GM12878 (cell line): ENCODE results near the gene NHERF2. TPM values are rescaled to one million over a fixed set of nuclear protein-coding genes. Genes with fewer than 3 reads are reported as not detected.

Experiments used
- ATAC-seq: fragments of 200-7000 bp; cut with Tn5 transposase; 3 replicates; pipeline ENCODE4 v1.9.1; 2020; ENCODE audit warnings: mild to moderate bottlenecking, moderate library complexity
- BruUV-seq: library from RNA; stranded (reverse); fragments of 400-500 nt; replicated peaks from 2 replicates; lab custom pipeline; 2021; lab: Mats Ljungman, UMichigan
- CTCF ChIA-PET: fragments of 300-600 bp; sonication (Branson Sonifier 250); formaldehyde crosslinking; extraction: SDS; loops from one replicate; lab custom pipeline; 2021; ENCODE audit warnings: inconsistent platforms; lab: Yijun Ruan, JAX
- POLR2A ChIA-PET: fragments of 350-600 bp; formaldehyde crosslinking; extraction: SDS; loops from one replicate; lab custom pipeline; 2021; ENCODE audit warnings: inconsistent platforms; lab: Charles Lee
- RAD21 ChIA-PET: fragments of 300-600 bp; sonication (Branson Sonifier 250); formaldehyde crosslinking; loops from one replicate; lab custom pipeline; 2023; ENCODE audit warnings: antibody characterized with exemption; ENCODE audit not compliant: unreplicated experiment; lab: Charles Lee
- SMC1A ChIA-PET: fragments of 300-600 bp; sonication (Branson Sonifier 250); formaldehyde crosslinking; loops from one replicate; lab custom pipeline; 2023; ENCODE audit not compliant: unreplicated experiment, uncharacterized antibody; lab: Charles Lee
- DNase-seq: peaks from one replicate; pipeline ENCODE4 v3.0.0-alpha.2; 2011; ENCODE audit warnings: low read depth, low spot score
- FAIRE-seq: peaks from 3 replicates; lab custom pipeline; 2011; peaks lifted over from hg19 to GRCh38; lab: Jason Lieb, UNC
- H2AFZ ChIP-seq: 2 replicates; pipeline ENCODE4 v1.6.0; 2011; ENCODE audit warnings: low read depth, low read length, control low read depth; ENCODE audit not compliant: control insufficient read depth
- H3K27ac ChIP-seq: 2 replicates; pipeline ENCODE4 v1.5.1; 2011; ENCODE audit warnings: control low read depth; ENCODE audit not compliant: control insufficient read depth, insufficient read depth
- H3K27me3 ChIP-seq, 2 experiments: replicated peaks in 1 of 2; 2 replicates each; pipeline versions ENCODE4 v1.6.0 to v1.6.1; 2011; ENCODE audit warnings: low read length in 1 of 2; ENCODE audit not compliant: control insufficient read depth in 2 of 2, insufficient read depth in 2 of 2
- H3K36me3 ChIP-seq, 2 experiments: 2 replicates each; pipeline ENCODE4 v1.5.1; 2011; ENCODE audit warnings: low read length in 1 of 2; ENCODE audit not compliant: control insufficient read depth in 2 of 2, insufficient read depth in 2 of 2
- H3K4me1 ChIP-seq: 2 replicates; pipeline ENCODE4 v1.6.1; 2011; ENCODE audit warnings: mild to moderate bottlenecking, low read length, moderate library complexity, mixed read lengths; ENCODE audit not compliant: control insufficient read depth, insufficient read depth
- H3K4me2 ChIP-seq: 2 replicates; pipeline ENCODE4 v1.6.0; 2011; ENCODE audit warnings: control low read depth; ENCODE audit not compliant: control insufficient read depth, insufficient read depth
- H3K4me3 ChIP-seq: fragments of 200-600 bp; sonication (generic); 2 replicates; pipeline ENCODE4 v1.5.1; 2016
- H3K79me2 ChIP-seq: 2 replicates; pipeline ENCODE4 v1.6.0; 2011; ENCODE audit warnings: low read length; ENCODE audit not compliant: control insufficient read depth, insufficient read depth
- H3K9ac ChIP-seq: 2 replicates; pipeline ENCODE4 v1.8.0; 2011; ENCODE audit warnings: low read length, control low read depth, mixed read lengths; ENCODE audit not compliant: control insufficient read depth, insufficient read depth
- H3K9me3 ChIP-seq: replicated peaks from 3 replicates; pipeline ENCODE4 v1.5.1; 2011; ENCODE audit warnings: mild to moderate bottlenecking, low read length; ENCODE audit not compliant: control insufficient read depth, insufficient read depth
- H4K20me1 ChIP-seq: 2 replicates; pipeline ENCODE4 v1.6.0; 2011; ENCODE audit not compliant: control insufficient read depth, insufficient read depth
- CBX3 ChIP-seq: fragments of 200-600 bp; sonication (generic); IDR thresholded peaks from 2 replicates; pipeline ENCODE4 v1.6.1; 2016; ENCODE audit warnings: low read depth, borderline replicate concordance
- CTCF ChIP-seq, 3 experiments: IDR thresholded peaks in 2 of 3; conservative IDR thresholded peaks in 1 of 3; 2 replicates each; pipeline ENCODE4 v1.5.1; 2011; ENCODE audit warnings: low read depth in 3 of 3, low read length in 3 of 3, mild to moderate bottlenecking in 3 of 3, control low read depth in 2 of 3, moderate library complexity in 2 of 3, inconsistent platforms in 1 of 3, mixed read lengths in 1 of 3; ENCODE audit not compliant: control insufficient read depth in 2 of 3, insufficient read depth in 1 of 3; ENCODE audit errors: extremely low read depth in 1 of 3
- PAX5 ChIP-seq: IDR thresholded peaks from 2 replicates; pipeline ENCODE4 v1.6.1; 2011; ENCODE audit warnings: low read depth, low read length, borderline replicate concordance
- ZNF274 ChIP-seq: IDR thresholded peaks from one replicate; pipeline ENCODE4 v1.8.0; 2011; ENCODE audit not compliant: insufficient read length, insufficient read depth
- WGBS: methylation state at CpG from one replicate; pipeline ENCODE4 v1.1.6; 2016; ENCODE audit warnings: low lambda C conversion rate; ENCODE audit not compliant: insufficient replicate concordance, insufficient coverage; ENCODE audit errors: missing lambda C conversion rate; 5-methylcytosine and 5-hydroxymethylcytosine counted together
- in situ Hi-C: fragments of 300-500 bp; cut with MboI; formaldehyde crosslinking; loops from 9 replicates; pipeline ENCODE4 v1.14.3; 2018; ENCODE audit warnings: mixed read lengths
- intact Hi-C: fragments of 100-400 bp; cut with micrococcal nuclease; formaldehyde crosslinking; loops from one replicate; pipeline ENCODE4 v1.14.2; 2022; ENCODE audit not compliant: unreplicated experiment
- polyA plus RNA-seq, 11 experiments: library from polyadenylated mRNA; depleted of rRNA in 4 of 11; unstranded in 6 of 11; stranded (reverse) in 5 of 11; fragments of >200 nt; fragmentation: Nextera tagmentation in 4 of 11; fragmentation: Illumina TruSeq in 1 of 11; extraction: Ambion mirVana in 4 of 11; extraction: Trizol in 1 of 11; gene quantifications; 1 replicate in 1 of 11; 2 replicates in 10 of 11; pipeline versions ENCODE4 v1.2.1 to v1.2.3, GENCODE V29; 2011 to 2016; ENCODE audit warnings: inconsistent platforms in 2 of 11, missing spikeins in 2 of 11, low read depth in 1 of 11
- total RNA-seq, 4 experiments: library from RNA; depleted of rRNA in 3 of 4; stranded (reverse); fragments of >200 nt in 3 of 4; fragmentation: Illumina TruSeq in 1 of 4; extraction: Trizol in 1 of 4; gene quantifications; 2 replicates each; pipeline versions ENCODE4 v1.2.1 to v1.2.3, GENCODE V29; 2013 to 2021
- TF ChIP-seq, protein P1 (sequence below): fragments of 450-650 bp; IDR thresholded peaks from 2 replicates; pipeline ENCODE4 v1.6.1; 2017; ENCODE audit warnings: mild to moderate bottlenecking
- TF ChIP-seq, protein P2 (sequence below): IDR thresholded peaks from 2 replicates; pipeline ENCODE4 v1.6.1; 2012; ENCODE audit warnings: low read depth, low read length, improper control_type of control experiment
- TF ChIP-seq, protein P3 (sequence below): fragments of 450-650 bp; IDR thresholded peaks from 2 replicates; pipeline ENCODE4 v1.6.1; 2017; ENCODE audit warnings: mild to moderate bottlenecking, moderate library complexity

Gene NHERF2
- total and polyA plus RNA-seq, 10 of the 15 experiments (the other 5 are each of a cell fraction or from before 2014, with no cell fraction given): 0.05 to 0.31 (median 0.08) TPM; not detected in 4

- no peaks in the 10 kb centered on the region for H3K79me2 ChIP-seq
- H3K36me3 ChIP-seq: no peaks in the 10 kb centered on the region
- intact Hi-C loops (no loop called here), in situ Hi-C loops (loop anchor here (10.0 kb wide), 1 partner anchor 479 kb away; no protein-coding TSS in a partner anchor)
- CTCF ChIA-PET: interaction anchor here (1.2 to 1.8 kb wide), 3 partner anchors 12 to 236 kb away, joined by 3 to 21 read pairs (median 5); partner anchors contain the start of gene ECI1
- no TSS peak for BruUV-seq
- POLR2A ChIA-PET: no interaction called here
- DNase-seq (no peak), ATAC-seq (no peak), FAIRE-seq (no peak)
- RAD21 ChIA-PET: interaction anchor here (2.4 kb wide), 1 partner anchor 124 kb away, joined by 9 read pairs; no protein-coding TSS in a partner anchor
- H4K20me1 ChIP-seq: no peaks in the 10 kb centered on the region
- 80% methylated on average over 7 of the region's 7 CpGs for WGBS
- no peaks in the 10 kb centered on the region for H3K9me3 ChIP-seq
- no peak overlapping the region for H2AFZ ChIP-seq
- SMC1A ChIA-PET: interaction anchor here (0.5 kb wide), 1 partner anchor 125 kb away, joined by 3 read pairs; no protein-coding TSS in a partner anchor
- no peak overlapping the region for H3K27ac ChIP-seq
- H3K27me3 ChIP-seq: peaks cover 3 to 8% of the 10 kb centered on the region in 2 experiments; a peak in 3 of 4 replicates
- H3K4me1 ChIP-seq: no peaks in the 10 kb centered on the region
- TF ChIP-seq, protein P1, sequence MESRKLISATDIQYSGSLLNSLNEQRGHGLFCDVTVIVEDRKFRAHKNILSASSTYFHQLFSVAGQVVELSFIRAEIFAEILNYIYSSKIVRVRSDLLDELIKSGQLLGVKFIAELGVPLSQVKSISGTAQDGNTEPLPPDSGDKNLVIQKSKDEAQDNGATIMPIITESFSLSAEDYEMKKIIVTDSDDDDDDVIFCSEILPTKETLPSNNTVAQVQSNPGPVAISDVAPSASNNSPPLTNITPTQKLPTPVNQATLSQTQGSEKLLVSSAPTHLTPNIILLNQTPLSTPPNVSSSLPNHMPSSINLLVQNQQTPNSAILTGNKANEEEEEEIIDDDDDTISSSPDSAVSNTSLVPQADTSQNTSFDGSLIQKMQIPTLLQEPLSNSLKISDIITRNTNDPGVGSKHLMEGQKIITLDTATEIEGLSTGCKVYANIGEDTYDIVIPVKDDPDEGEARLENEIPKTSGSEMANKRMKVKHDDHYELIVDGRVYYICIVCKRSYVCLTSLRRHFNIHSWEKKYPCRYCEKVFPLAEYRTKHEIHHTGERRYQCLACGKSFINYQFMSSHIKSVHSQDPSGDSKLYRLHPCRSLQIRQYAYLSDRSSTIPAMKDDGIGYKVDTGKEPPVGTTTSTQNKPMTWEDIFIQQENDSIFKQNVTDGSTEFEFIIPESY: no peak
- TF ChIP-seq CBX3 (no peak), PAX5 (no peak), CTCF (IDR thresholded peaks at IDR 0.05 in 2 of 3, conservative IDR thresholded peaks at IDR 0.05 in 1 of 3; ENCODE audit: control insufficient read depth in 2 of 3, extremely low read depth in 1 of 3, insufficient read depth in 1 of 3, low read depth in 3 of 3, low read length in 3 of 3) (no peak), ZNF274 (no peak)
- TF ChIP-seq, protein P2, sequence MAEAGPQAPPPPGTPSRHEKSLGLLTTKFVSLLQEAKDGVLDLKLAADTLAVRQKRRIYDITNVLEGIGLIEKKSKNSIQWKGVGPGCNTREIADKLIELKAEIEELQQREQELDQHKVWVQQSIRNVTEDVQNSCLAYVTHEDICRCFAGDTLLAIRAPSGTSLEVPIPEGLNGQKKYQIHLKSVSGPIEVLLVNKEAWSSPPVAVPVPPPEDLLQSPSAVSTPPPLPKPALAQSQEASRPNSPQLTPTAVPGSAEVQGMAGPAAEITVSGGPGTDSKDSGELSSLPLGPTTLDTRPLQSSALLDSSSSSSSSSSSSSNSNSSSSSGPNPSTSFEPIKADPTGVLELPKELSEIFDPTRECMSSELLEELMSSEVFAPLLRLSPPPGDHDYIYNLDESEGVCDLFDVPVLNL: no peak
- TF ChIP-seq, protein P3, sequence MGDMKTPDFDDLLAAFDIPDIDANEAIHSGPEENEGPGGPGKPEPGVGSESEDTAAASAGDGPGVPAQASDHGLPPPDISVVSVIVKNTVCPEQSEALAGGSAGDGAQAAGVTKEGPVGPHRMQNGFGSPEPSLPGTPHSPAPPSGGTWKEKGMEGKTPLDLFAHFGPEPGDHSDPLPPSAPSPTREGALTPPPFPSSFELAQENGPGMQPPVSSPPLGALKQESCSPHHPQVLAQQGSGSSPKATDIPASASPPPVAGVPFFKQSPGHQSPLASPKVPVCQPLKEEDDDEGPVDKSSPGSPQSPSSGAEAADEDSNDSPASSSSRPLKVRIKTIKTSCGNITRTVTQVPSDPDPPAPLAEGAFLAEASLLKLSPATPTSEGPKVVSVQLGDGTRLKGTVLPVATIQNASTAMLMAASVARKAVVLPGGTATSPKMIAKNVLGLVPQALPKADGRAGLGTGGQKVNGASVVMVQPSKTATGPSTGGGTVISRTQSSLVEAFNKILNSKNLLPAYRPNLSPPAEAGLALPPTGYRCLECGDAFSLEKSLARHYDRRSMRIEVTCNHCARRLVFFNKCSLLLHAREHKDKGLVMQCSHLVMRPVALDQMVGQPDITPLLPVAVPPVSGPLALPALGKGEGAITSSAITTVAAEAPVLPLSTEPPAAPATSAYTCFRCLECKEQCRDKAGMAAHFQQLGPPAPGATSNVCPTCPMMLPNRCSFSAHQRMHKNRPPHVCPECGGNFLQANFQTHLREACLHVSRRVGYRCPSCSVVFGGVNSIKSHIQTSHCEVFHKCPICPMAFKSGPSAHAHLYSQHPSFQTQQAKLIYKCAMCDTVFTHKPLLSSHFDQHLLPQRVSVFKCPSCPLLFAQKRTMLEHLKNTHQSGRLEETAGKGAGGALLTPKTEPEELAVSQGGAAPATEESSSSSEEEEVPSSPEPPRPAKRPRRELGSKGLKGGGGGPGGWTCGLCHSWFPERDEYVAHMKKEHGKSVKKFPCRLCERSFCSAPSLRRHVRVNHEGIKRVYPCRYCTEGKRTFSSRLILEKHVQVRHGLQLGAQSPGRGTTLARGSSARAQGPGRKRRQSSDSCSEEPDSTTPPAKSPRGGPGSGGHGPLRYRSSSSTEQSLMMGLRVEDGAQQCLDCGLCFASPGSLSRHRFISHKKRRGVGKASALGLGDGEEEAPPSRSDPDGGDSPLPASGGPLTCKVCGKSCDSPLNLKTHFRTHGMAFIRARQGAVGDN: no peak
- TF ChIP-seq, all 136 proteins: peak for 0
- Histone ChIP-seq H3K9ac (no peak overlapping the region), H3K4me2 (no peak overlapping the region), H3K4me3 (no peak overlapping the region)
Measured at GRCh38 chr16:2015947-2016208, 10.8 kb upstream of the NHERF2 start.
